Measurements from ENCODE around the gene NABP2.

DNA sequence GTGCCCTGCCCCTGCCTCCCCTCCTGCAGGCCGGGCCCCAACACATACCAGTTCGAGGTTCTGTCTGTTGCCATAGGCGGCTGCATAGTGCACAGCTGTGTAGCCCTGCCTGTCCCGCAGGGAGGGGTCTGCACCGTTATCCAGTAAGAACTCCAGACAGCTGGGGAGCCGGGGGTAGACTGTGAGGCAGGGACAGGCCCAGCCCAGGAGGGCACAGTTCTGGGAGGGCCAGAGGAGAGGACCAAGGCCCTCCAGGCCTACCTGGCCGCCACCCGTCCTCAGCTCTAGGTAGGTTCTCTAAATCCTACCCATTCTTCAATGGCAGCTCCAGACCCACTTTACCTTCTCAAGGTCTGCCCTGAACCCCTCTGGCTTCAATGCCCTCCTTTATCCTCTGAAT lies 24.6 kb downstream of the NABP2 start:
- TF ChIP-seq, protein P1, sequence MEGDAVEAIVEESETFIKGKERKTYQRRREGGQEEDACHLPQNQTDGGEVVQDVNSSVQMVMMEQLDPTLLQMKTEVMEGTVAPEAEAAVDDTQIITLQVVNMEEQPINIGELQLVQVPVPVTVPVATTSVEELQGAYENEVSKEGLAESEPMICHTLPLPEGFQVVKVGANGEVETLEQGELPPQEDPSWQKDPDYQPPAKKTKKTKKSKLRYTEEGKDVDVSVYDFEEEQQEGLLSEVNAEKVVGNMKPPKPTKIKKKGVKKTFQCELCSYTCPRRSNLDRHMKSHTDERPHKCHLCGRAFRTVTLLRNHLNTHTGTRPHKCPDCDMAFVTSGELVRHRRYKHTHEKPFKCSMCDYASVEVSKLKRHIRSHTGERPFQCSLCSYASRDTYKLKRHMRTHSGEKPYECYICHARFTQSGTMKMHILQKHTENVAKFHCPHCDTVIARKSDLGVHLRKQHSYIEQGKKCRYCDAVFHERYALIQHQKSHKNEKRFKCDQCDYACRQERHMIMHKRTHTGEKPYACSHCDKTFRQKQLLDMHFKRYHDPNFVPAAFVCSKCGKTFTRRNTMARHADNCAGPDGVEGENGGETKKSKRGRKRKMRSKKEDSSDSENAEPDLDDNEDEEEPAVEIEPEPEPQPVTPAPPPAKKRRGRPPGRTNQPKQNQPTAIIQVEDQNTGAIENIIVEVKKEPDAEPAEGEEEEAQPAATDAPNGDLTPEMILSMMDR (conservative IDR thresholded peaks at IDR 0.05; ENCODE audit: low read depth, low read length), result no peak
- TF ChIP-seq EZH2 (IDR thresholded peaks at IDR 0.05; ENCODE audit: borderline replicate concordance, low read depth, low read length, poor library complexity, severe bottlenecking), result no peak

All from A673 (cell line).